SKM-1 (cell line): ENCODE measurements around the gene LHFPL6.

Experiments
- DNase-seq: peaks from one replicate; lab custom pipeline; 2025; ENCODE audit not compliant: unreplicated experiment; lab: John Stamatoyannopoulos, UW

Gene LHFPL6

GRCh38 chr13:39397226-39397895 lies 205.6 kb downstream of the LHFPL6 start:
- DNase-seq: no peak

DNA sequence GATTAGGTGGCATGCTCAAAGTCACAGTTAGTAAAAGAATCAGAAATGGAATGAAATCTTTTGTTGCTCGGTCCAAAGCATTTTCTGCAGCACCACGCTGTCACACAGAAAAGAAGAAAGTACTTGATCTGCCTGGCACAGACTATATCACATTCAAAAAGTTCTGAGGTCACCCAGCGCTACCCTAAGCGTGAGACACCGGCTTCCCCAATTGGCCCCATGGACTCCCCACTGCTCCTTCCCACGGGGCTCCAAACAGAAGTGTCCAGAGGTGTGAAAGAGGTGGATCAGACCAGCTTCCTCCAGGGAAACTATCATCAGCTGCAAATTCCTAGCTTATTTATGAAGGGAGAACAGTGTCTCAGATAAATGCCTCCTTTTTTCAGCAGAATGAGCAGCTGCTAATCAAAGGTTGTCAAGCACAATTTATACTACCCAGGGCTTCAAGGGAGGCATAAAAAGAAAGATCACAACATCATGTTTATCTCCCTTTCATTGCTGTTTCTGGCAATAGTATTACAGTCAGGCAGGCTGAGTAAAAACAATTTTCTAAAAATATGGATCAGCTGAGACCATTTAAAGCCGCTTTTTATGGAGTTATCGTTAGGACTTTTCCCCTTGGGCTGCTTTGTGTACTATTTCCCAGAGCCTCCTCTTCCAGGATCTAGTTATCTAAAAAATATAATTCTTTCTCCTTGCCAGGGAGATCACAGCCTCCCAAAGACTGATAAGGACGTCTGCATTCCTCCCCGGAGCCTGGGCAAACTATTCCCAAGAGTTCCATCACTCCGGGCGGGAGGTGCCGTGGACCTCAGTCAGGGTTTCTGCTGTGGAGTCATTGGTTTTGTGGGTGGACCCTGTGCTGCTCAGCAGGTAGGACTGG lies 208.0 kb downstream of the LHFPL6 start:
- DNase-seq: no peak

GRCh38 chr13:39391761-39392160 lies 211.2 kb downstream of the LHFPL6 start:
- DNase-seq: no peak

DNA sequence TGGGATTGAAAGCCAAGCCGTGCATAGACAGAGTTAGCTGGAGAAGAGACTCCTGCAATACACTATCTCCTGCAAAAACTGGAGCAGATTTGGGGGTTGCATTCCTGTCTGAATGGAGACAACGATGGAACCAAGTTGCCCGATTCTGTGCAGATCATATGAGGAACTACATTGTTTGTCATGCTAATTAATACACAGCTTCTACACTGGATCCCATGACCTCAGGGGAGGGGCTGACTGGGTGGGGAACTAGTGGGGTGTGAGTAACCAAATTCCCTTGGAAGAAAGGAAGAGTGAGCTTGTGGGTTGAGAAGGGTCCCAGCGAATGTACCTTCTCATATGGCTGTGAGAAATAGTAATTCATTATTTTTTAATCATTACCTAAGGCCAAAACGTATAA lies 214.0 kb downstream of the LHFPL6 start:
- no peak for DNase-seq

- DNase-seq: no peak
Observed at GRCh38 chr13:39385621-39386231, 217.3 kb downstream of the LHFPL6 start.

- DNase-seq: no peak
Observed at GRCh38 chr13:39385154-39385553, 217.8 kb downstream of the LHFPL6 start.

DNA sequence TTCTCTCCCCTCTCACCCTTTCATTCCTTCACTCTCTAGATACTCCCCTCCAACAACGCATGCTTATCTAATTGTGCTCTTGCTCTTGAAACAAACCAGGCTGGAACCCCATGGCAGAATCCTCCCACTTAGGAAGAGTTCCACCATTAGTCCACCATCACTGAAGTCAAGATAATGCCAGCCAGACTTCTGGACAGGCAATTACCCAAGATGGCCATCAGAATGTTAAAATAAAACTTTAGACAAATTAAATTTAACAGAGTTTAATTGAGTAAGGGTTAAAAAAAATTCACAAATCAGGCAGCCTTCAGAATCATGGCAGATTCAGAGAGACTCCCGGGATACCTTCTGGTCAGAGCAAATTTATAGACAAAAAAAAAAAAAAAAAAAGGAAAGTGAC lies 221.5 kb downstream of the LHFPL6 start:
- DNase-seq: no peak

- no peak for DNase-seq
Observed at GRCh38 chr13:39379667-39380655, 223.0 kb downstream of the LHFPL6 start.

- no peak for DNase-seq
Observed at GRCh38 chr13:39379118-39379517, 223.9 kb downstream of the LHFPL6 start.

GRCh38 chr13:39378306-39378705 lies 224.7 kb downstream of the LHFPL6 start:
- no peak for DNase-seq

GRCh38 chr13:39377699-39378098 lies 225.3 kb downstream of the LHFPL6 start:
- no peak for DNase-seq

- DNase-seq: no peak
Observed at GRCh38 chr13:39376076-39376475, 226.9 kb downstream of the LHFPL6 start.

- DNase-seq: no peak
Observed at GRCh38 chr13:39375601-39376000, 227.4 kb downstream of the LHFPL6 start.

GRCh38 chr13:39374741-39375189 lies 228.2 kb downstream of the LHFPL6 start:
- no peak for DNase-seq

DNA sequence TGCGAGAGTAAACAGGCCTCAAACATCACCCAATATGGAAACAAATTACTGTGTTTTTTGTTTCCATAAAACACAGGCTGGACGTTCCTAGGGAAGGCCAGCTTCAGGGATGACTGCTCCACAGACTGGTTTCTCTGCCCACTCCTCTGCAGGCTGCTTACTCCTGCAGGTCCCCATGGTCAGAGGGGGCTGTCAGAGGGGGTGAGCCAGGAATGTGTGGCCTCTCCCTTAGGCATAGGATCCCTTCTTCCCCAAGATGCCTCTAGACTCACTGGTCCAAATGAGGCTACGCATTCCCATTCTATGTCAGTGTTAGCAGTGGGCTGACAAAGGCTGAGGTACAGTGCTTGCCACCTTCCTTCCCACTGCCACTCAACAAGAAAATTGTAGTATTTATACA lies 229.8 kb downstream of the LHFPL6 start:
- DNase-seq: no peak

DNA sequence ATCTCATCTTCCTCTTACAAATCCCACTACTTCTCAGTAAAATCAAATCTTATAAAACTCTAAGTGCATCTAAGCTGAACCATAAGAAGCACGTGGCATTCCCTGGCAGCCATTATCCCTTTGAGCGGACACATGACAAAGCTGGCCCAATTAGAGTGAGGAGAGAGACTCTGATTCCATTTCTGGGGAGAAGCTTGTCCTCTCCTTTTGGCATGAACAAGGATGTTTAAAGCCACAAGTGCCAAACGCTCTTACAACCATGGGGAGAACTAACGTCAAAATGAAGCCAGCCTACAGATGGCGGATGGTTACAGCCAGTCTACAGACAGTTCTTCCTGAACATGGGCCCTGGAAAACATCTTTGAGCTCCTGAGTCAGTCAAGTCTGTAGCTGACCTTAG lies 231.3 kb downstream of the LHFPL6 start:
- DNase-seq: no peak

DNA sequence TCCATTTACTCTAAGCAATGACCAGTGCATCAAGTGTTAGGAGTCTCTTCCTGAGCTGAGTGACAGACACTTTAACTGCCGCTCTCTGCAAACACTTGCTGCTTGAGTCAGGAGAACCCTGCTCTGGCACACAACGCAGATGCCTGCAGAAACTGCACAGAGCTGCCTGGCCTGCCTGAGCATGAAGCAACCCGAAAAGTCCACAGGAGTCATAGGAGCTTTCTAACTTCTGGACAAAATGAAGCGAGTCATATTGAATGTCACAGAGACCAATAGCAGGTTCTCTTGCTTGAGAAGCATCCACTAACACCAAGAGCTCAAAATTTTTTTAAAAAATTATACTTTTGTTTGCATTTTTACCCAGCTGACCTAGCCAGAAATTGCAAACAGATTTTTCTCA lies 232.4 kb downstream of the LHFPL6 start:
- DNase-seq: no peak

GRCh38 chr13:39370048-39370447 lies 232.9 kb downstream of the LHFPL6 start:
- no peak for DNase-seq

DNA sequence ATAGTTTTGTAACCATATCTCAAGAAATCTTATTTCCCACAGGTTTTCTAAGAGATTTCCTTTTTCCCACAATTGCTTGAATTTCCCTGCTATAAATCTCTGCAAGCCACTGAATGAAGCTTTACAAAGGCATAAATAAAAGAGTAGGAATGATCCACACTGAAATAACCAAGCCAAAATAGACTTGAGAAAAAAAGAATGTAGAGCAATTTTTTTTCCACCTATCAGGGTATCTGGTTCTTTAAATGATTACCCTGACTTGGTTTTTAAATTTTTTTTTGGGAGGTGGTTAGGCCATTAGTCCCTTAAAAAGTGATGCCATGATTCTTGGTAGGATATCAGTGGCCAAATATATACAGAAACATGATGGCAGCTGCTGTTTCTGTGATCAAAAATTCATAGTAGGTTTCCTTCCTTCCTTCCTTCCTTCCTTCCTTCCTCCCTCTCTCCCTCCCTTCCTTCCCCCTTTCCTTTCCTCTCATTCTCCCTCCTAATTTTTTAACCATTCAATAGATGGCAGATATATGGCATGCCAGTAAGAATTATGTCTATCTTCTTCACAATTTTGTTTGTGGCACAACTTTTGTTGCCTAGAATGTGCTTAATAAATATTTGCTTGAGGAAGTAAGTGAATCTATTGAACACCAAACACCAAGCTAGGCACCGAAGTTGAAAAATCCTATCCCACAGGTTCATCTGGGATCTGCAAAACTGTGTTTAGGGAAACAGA lies 233.7 kb downstream of the LHFPL6 start:
- no peak for DNase-seq

DNA sequence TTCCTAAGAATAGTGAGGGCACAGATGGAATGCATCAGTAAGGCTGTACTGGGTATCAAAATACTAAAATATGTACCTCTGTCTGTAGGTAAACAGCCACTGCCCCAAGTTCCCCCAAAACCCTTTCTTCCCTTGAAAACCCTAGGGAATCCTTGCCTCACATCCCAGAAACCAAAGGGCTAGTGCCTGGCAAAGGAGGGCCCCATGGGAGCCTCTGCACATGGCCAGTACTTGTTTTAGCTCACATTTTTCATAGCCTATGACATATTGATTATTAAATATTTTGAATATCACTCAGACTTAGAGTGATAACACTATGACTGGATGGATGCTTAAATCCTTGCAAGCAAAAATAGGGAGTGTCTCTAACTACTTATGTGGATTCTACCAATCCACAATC lies 237.1 kb downstream of the LHFPL6 start:
- no peak for DNase-seq
